SK-N-MC (cell line): ENCODE measurements around the gene ATRNL1.

ENCODE experiments used
- EZH2 ChIP-seq: fragments of 200-600 bp; sonication (generic); IDR thresholded peaks from one replicate; pipeline ENCODE4 v1.6.1; 2017; ENCODE audit warnings: antibody characterized with exemption
- FOXP2 ChIP-seq: optimal IDR thresholded peaks from 2 replicates; pipeline ENCODE3; 2011; ENCODE audit warnings: mild to moderate bottlenecking, moderate library complexity; ENCODE audit not compliant: insufficient read depth; ENCODE audit errors: extremely low read length, control extremely low read depth
- POLR2AphosphoS5 ChIP-seq: IDR thresholded peaks from 2 replicates; pipeline ENCODE4 v1.6.1; 2012; ENCODE audit warnings: mild to moderate bottlenecking, low read depth, low read length, borderline replicate concordance

DNA sequence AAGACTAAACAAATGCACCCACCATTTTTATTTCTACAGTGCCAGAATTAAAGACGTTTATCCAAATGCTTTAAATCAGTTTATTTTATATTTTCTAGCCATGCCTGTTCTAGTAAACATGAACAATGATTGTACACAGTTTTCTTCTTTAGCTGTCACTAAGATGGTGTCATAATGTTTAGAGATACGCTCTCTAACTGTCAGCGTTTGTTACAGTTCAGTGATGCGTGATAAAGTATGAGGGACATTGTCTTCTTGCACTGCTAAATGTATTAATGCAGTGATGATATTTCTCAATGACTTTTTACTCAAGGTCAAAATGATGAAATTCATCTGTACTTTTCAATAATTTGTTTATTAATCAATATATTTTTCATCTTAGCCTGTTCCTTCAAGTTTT is 513.6 kb downstream of the ATRNL1 start:
- TF ChIP-seq POLR2AphosphoS5: no peak
- TF ChIP-seq EZH2: no peak
- TF ChIP-seq FOXP2: no peak
